ENCODE data around the gene ALKAL2.

DNA sequence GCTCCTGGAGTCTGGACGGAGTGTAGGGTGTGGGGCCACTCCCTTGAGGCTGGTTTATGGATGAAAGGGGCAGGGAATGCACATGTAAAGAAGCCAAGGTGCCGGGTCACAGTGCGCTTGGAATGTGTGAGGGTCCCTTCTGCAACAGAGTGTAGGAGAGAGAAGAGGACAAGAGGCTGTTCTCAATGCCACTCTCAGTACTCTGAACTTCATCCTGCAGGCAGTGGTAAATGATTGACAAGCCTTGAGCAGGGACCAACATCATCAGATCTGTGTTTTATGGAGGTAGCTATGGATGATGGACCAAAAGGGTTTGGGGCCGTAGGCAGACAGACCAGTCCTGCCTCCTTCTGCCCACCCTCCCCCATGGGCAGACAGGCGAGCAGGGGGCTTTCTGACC is 7.2 kb upstream of the ALKAL2 start:
- TF ChIP-seq ETV6 (IDR thresholded peaks at IDR 0.05; ENCODE audit: borderline replicate concordance in 1 of 2, low read depth in 2 of 2, low read length in 1 of 2), result no peak
- TF ChIP-seq ETV6 (CRISPR knock-in tag; IDR thresholded peaks at IDR 0.05; ENCODE audit: borderline replicate concordance), result no peak
- no peak for TF ChIP-seq KDM1A (IDR thresholded peaks at IDR 0.05)
- no peak for TF ChIP-seq ZNF609 (CRISPR knock-in tag; IDR thresholded peaks at IDR 0.05; ENCODE audit: borderline replicate concordance)
- no peak for TF ChIP-seq SIN3B (IDR thresholded peaks at IDR 0.05; ENCODE audit: low read depth)
- no peak for TF ChIP-seq ZKSCAN1 (IDR thresholded peaks at IDR 0.05; ENCODE audit: low read depth, low read length)
- TF ChIP-seq, protein P1, sequence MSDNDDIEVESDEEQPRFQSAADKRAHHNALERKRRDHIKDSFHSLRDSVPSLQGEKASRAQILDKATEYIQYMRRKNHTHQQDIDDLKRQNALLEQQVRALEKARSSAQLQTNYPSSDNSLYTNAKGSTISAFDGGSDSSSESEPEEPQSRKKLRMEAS (CRISPR knock-in tag; IDR thresholded peaks at IDR 0.05), result no peak
- TF ChIP-seq CHD4 (IDR thresholded peaks at IDR 0.05; ENCODE audit: insufficient read depth, insufficient replicate concordance, low read depth, low read length, poor library complexity, severe bottlenecking), result no peak
- TF ChIP-seq BRCA1 (IDR thresholded peaks at IDR 0.05), result no peak
- TF ChIP-seq BRCA1 (CRISPR knock-in tag; IDR thresholded peaks at IDR 0.05), result no peak
